KOPT-K1 (cell line): ENCODE results near the gene GHITM.
"Not testable (repeated sequence)": the region's sequence is repeated elsewhere in the genome, so short reads cannot be mapped to it uniquely, and the experiment has no call there.

Experiments used
- H3K27ac ChIP-seq: fragments of 200-600 bp; sonication (generic); 2 replicates; pipeline ENCODE4 v1.5.1; 2016; ENCODE audit warnings: antibody characterized with exemption, mild to moderate bottlenecking, low read depth, low read length; ENCODE audit not compliant: poor library complexity, severe bottlenecking
- H3K36me3 ChIP-seq: fragments of 200-600 bp; sonication (generic); 2 replicates; pipeline ENCODE4 v1.5.1; 2017; ENCODE audit warnings: antibody characterized with exemption, mild to moderate bottlenecking, low read length, moderate library complexity; ENCODE audit not compliant: insufficient read depth
- H3K9me3 ChIP-seq: fragments of 200-600 bp; sonication (generic); 2 replicates; pipeline ENCODE4 v1.5.1; 2017; ENCODE audit warnings: antibody characterized with exemption, low read length, mild to moderate bottlenecking; ENCODE audit not compliant: insufficient read depth, poor library complexity, severe bottlenecking

GHITM gene

GRCh38 chr10:84125910-84126784 lies 13.2 kb upstream of the GHITM start:
- not testable (repeated sequence) for H3K27ac ChIP-seq, H3K36me3 ChIP-seq
- peaks cover 37% of the 10 kb centered on the region for H3K9me3 ChIP-seq

GRCh38 chr10:84126785-84127167 lies 12.5 kb upstream of the GHITM start:
- peaks cover 37% of the 10 kb centered on the region for H3K9me3 ChIP-seq
- H3K27ac ChIP-seq = no peak overlapping the region
- H3K36me3 ChIP-seq = no peaks in the 10 kb centered on the region

- H3K36me3 ChIP-seq = no peaks in the 10 kb centered on the region
- H3K27ac ChIP-seq = no peak overlapping the region
- no peaks in the 10 kb centered on the region for H3K9me3 ChIP-seq
These were observed 3.5 kb upstream of the GHITM start for GRCh38 chr10:84135836-84136235.

GRCh38 chr10:84137811-84138210 lies 1.5 kb upstream of the GHITM start:
- peaks cover 15% of the 10 kb centered on the region for H3K36me3 ChIP-seq
- H3K27ac ChIP-seq = no peak overlapping the region
- no peaks in the 10 kb centered on the region for H3K9me3 ChIP-seq

GRCh38 chr10:84138478-84139125 lies 707 bp upstream of the GHITM start:
- H3K36me3 ChIP-seq = peaks cover 23% of the 10 kb centered on the region
- H3K9me3 ChIP-seq = no peaks in the 10 kb centered on the region
- peak overlapping the region; percentile 77 for H3K27ac ChIP-seq

- Histone ChIP-seq H3K36me3 (peaks cover 37% of the 10 kb centered on the region), H3K27ac (peak overlapping the region; percentile 77), H3K9me3 (no peaks in the 10 kb centered on the region)
These were observed 699 bp downstream of the GHITM start for GRCh38 chr10:84140036-84140379.

- H3K36me3 ChIP-seq = peaks cover 93% of the 10 kb centered on the region
- no peak overlapping the region for H3K27ac ChIP-seq
- no peaks in the 10 kb centered on the region for H3K9me3 ChIP-seq
These were observed 8.0 kb downstream of the GHITM start for GRCh38 chr10:84147347-84147746.

- not testable (repeated sequence) for H3K9me3 ChIP-seq, H3K27ac ChIP-seq
- peaks cover 93% of the 10 kb centered on the region for H3K36me3 ChIP-seq
These were observed 8.8 kb downstream of the GHITM start for GRCh38 chr10:84148006-84148597.

GRCh38 chr10:84149854-84150253 lies 10.5 kb downstream of the GHITM start:
- H3K9me3 ChIP-seq = no peaks in the 10 kb centered on the region
- H3K27ac ChIP-seq = no peak overlapping the region
- H3K36me3 ChIP-seq = peaks cover 93% of the 10 kb centered on the region

GRCh38 chr10:84152769-84153168 lies 13.5 kb downstream of the GHITM start:
- Histone ChIP-seq H3K27ac (no peak overlapping the region), H3K36me3 (peaks cover 79% of the 10 kb centered on the region), H3K9me3 (no peaks in the 10 kb centered on the region)

GRCh38 chr10:84155521-84155920 lies 16.2 kb downstream of the GHITM start:
- Histone ChIP-seq H3K36me3 (peaks cover 55% of the 10 kb centered on the region), H3K9me3 (no peaks in the 10 kb centered on the region), H3K27ac (no peak overlapping the region)

- Histone ChIP-seq H3K36me3 (peaks cover 50% of the 10 kb centered on the region), H3K27ac (no peak overlapping the region), H3K9me3 (no peaks in the 10 kb centered on the region)
These were observed 16.7 kb downstream of the GHITM start for GRCh38 chr10:84156009-84156408.

- H3K36me3 ChIP-seq = peaks cover 44% of the 10 kb centered on the region
- no peak overlapping the region for H3K27ac ChIP-seq
These were observed 17.5 kb downstream of the GHITM start for GRCh38 chr10:84156768-84157167.

GRCh38 chr10:84158061-84158460 lies 18.8 kb downstream of the GHITM start:
- Histone ChIP-seq H3K36me3 (peaks cover 31% of the 10 kb centered on the region), H3K27ac (no peak overlapping the region)

More at GRCh38 chr10:84156768-84157167, 17.5 kb downstream of the GHITM start:
- H3K9me3 ChIP-seq = no peaks in the 10 kb centered on the region

GRCh38 chr10:84158550-84158949 lies 19.2 kb downstream of the GHITM start:
- H3K36me3 ChIP-seq = peaks cover 26% of the 10 kb centered on the region
- no peak overlapping the region for H3K27ac ChIP-seq
- no peaks in the 10 kb centered on the region for H3K9me3 ChIP-seq

More at GRCh38 chr10:84158061-84158460, 18.8 kb downstream of the GHITM start:
- H3K9me3 ChIP-seq = no peaks in the 10 kb centered on the region
